Activated CD8-positive, alpha-beta memory T cell treated with anti-CD3 and anti-CD28 coated beads, Interleukin-2, amount 50 U/mL, for 24 hours (primary cell): ENCODE results near the gene IFI30.

Experiments
- DNase-seq: peaks from one replicate; pipeline ENCODE4 v3.0.0-alpha.2; 2020; ENCODE audit errors: extremely low read depth

IFI30 gene

GRCh38 chr19:18225702-18226468 lies 52.3 kb downstream of the IFI30 start, which contains the start of gene PDE4C:
TSS of gene PDE4C (minus strand) at chr19:18226438. CDS start at chr19:18226415, 23 bp downstream.
- DNase-seq: no peak

DNA sequence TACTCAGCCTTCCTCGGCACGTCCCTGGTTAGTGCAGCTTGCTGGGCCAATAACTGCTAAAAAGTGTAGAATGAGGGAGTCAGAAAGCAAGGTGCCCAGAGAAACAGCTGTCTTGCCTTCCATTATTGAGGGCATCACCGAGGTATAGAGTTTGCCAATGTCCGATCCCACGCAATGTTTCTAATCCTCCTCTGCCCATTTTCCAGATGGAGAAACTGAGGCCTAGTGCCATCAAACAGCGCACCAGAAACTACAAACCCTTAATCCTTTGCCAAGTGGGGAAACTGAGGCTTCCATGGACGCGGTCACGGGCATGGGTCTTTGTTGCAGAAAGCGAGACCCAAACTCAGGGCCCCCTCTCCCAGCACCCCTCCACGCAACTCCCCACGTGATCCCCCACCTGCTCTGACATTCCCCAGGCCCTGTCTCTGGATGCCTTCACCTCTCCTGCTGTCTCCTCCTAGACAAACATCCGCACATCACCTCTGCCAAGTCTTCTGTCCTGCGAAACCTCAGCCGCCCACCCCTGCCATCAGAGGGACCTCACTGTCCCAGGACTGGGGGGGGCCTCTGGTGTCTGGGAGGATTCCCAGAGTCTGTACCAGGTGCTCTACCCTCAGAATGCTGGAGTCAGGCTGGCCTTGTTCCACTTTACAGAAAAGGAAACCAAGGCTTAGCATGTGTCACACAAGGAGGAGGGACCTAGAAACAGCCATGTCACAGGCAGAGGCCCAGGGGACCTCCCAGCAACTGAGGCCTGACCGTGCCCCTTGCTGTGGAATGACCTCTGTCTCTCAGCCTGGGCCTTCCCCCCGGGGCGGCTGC lies 53.6 kb downstream of the IFI30 start:
- no peak for DNase-seq
